IPS-18c (cell line): ENCODE data around the gene ZNF117.
"Not testable (repeated sequence)": the region's sequence is repeated elsewhere in the genome, so short reads cannot be mapped to it uniquely, and the experiment has no call there.

Source experiments
- H3K4me3 ChIP-seq: 2 replicates; pipeline ENCODE4 v1.7.0; 2013; ENCODE audit warnings: low read depth, mild to moderate bottlenecking, low read length, moderate library complexity; ENCODE audit not compliant: insufficient read depth
- H3K9me3 ChIP-seq: one replicate; pipeline ENCODE4 v1.6.1; 2013; ENCODE audit warnings: mild to moderate bottlenecking, low read length, moderate library complexity; ENCODE audit not compliant: control insufficient read depth, insufficient read depth

ZNF117 gene

DNA sequence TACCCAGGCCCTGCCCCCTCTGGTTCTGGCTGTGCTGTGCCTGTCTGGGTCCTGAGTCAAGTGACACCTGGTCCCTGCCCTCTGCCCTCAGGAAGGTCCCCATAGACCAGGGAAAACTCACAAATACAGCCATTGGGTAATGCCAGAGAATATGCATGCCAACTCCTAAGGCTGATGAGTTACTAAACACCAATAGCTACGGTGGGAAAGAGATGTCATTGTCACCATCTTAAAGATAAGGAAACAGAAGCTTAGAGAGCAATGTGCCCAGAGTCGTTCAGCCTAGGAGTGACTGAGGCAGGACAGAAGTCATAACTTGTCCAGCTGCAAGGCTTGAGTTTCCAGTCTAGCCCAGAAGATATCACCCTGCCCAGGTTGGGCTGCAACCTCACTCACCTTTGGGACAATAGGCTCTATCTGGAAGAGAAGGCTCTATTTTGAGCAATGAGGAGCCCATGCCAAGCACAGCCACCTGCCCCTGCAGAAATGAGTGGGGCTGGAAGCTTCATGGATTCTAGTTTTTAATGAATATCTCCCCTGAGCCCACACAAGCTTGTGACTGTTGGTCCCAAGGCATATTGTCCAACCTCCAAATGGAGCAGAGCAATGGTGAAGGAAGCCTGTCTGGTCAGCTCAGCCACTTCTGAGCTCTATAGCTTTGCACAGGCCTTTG, 45.2 kb downstream of the ZNF117 start:
- H3K9me3 ChIP-seq = no peaks in the 10 kb centered on the region
- no peak overlapping the region for H3K4me3 ChIP-seq

DNA sequence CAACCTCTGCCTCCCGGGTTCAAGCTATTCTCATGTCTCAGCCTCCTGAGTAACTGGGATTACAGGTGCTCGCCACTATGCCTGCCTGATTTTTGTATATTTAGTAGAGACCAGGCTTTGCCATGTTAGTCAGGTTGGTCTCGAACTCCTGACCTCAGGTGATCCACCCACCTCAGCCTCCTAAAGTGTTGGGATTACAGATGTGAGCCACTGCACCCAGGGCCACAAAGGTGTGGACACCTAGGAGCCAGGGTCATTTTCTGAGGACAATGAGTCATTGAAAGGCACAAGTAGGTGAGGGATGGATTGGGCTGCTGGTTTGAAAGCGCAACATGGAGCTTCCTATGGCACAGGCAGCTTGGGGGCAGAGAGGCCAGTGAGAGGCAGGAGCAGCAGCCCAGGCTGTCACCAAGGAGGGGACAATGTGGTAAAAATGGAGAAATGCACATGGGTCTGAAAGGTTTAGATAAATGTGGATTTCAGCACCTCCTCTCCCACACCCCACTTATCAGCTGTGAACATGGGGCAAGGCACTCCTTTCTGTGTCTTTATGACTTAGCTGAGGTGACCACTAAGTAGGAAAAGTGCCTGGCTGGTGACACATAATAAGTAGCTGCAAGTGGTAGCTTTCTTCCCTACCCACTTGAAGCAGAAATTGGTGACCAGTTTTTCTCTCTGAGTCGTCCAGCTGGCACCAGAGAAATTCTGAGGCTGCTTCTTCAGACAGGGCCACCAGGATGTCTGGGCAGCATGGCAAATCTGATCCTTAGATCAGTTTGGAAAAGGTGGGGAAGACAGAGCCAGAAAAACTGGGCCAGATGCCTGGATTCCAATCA, 46.0 kb downstream of the ZNF117 start:
- not testable (repeated sequence) for H3K9me3 ChIP-seq, H3K4me3 ChIP-seq

DNA sequence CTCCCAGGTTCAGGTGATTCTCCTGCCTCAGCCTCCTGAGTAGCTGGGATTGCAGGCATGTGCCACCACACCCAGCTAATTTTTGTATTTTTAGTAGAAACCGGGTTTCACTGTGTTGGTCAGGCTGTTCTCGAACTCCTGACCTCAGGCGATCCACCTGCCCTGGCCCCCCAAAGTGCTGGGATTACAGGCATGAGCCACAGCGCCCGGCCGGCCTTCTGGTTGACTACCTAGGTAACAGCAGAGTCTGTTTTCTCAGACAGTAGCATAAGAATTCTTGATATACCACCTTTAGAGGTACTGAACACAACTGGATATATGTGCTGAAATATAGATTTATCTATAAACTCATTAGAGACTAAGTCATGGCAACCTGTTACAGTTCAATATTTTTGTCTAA, 50.8 kb downstream of the ZNF117 start:
- H3K4me3 ChIP-seq, H3K9me3 ChIP-seq: not testable (repeated sequence)

DNA sequence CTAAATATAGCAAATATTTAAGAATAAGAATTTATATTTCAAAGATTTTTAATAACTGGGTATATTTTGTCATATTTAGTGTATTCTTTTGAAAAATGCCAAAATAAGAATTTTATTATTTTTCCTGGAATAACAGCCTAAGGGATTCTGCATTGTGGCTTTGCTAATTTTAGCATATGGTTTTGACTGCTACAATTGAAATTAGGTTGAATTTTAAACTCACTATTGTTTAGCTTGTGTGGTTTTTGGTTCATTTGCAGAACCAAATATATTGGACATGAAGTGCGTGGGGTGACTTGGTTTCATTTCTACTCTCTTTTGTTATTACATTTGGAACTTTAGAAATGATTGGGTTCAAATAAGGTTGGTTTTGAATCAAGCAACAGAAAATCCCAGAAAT, 52.3 kb downstream of the ZNF117 start:
- Histone ChIP-seq H3K4me3 (no peak overlapping the region), H3K9me3 (no peaks in the 10 kb centered on the region)

DNA sequence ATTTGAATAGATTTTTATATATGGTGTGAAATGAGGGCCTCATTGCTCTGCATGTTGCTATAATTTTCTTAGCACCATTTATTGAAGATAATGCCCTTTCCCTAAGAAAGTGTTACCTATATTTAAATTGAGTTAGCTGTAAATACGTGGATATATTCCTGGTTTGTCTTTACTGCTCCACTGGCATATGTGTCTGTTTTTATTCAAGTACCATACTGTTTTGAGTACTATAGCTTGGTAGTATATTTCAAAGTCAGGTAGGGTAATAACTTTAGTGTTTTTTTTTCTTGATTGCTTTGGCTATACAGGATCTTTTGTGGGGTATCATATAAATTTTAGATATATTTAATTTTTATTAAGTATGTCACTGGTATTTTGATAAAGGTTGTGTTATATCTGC, 56.4 kb downstream of the ZNF117 start:
- H3K9me3 ChIP-seq = no peaks in the 10 kb centered on the region
- H3K4me3 ChIP-seq = no peak overlapping the region

DNA sequence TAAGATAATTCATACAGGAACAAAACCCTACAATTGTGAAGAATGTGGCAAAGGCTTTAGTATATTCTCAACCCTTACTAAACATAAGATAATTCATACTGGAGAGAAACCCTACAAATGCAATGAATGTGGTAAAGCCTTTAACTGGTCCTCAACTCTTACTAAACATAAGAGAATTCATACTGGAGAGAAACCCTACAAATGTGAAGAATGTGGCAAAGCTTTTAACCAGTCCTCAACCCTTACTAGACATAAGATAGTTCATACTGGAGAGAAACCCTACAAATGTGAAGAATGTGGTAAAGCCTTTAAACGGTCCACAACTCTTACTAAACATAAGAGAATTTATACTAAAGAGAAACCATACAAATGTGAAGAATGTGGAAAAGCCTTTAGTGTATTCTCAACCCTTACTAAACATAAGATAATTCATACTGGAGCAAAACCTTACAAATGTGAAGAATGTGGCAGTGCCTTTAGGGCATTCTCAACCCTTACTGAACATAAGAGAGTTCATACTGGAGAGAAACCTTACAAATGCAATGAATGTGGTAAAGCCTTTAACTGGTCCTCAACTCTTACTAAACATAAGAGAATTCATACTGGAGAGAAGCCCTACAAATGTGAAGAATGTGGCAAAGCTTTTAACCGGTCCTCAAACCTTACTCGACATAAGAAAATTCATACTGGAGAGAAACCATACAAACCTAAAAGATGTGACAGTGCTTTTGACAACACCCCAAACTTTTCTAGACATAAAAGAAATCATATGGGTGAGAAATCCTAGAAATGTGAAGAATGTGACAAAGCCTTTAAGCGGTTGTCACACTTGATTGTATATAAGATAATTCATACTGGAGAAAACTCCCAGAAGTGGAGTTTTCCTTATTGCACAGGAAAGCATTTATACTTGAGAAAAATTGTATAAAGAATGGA, 62.3 kb downstream of the ZNF117 start:
- H3K9me3 ChIP-seq, H3K4me3 ChIP-seq: not testable (repeated sequence)
